ENCODE measurements around the gene EIF4ENIF1. TPM values are rescaled to one million over a fixed set of nuclear protein-coding genes. Genes with fewer than 3 reads are reported as not detected.

EIF4ENIF1 gene
- total RNA-seq, 1 experiment from 2014 or later = 36.3 TPM

DNA sequence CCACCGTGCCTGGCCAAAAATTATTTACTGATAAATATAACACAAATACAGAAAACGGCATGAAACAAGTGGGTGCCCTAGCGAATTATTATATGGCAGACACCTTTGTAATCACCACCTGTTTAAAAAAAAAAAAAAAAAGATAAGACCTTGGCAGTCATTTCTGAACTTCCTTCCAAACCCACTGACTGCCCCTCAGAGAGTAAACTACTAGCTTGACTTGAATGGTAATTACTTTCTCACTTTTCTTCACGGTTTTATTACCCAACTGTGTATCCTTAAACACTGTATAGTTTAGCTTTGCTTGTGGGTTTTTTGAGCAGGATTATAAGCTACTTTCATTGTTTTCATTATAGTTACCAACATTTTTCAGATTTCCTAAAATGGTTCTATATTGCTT lies 30.4 kb upstream of the EIF4ENIF1 start:
- Histone ChIP-seq H2BK5ac (ENCODE audit: insufficient read length, low read length) (no peak overlapping the region), H2AFZ (ENCODE audit: low read length) (no peak overlapping the region), H3K79me2 (ENCODE audit: insufficient read depth, low read length) (no peaks in the 10 kb centered on the region), H3K79me1 (ENCODE audit: insufficient read depth, low read depth, low read length, poor library complexity, severe bottlenecking) (peaks cover 6% of the 10 kb centered on the region), H2BK12ac (ENCODE audit: insufficient read length, low read depth, low read length) (no peak overlapping the region), H4K5ac (ENCODE audit: insufficient read length, low read depth, low read length) (no peak overlapping the region), H4K20me1 (ENCODE audit: control insufficient read depth, insufficient read depth, insufficient read length) (no peaks in the 10 kb centered on the region), H3K23ac (ENCODE audit: insufficient read length, low read depth, low read length) (no peak overlapping the region), H3T11ph (ENCODE audit: low read length) (no peak overlapping the region), H3K9ac (ENCODE audit: extremely low read depth, insufficient read length, low read length) (no peak overlapping the region), H3K27ac (ENCODE audit: insufficient read length, low read depth, low read length) (no peak overlapping the region), H2BK20ac (ENCODE audit: low read depth, low read length, poor library complexity, severe bottlenecking) (no peak overlapping the region), H4K91ac (ENCODE audit: insufficient read length, low read depth, low read length) (no peak overlapping the region), H3K18ac (ENCODE audit: insufficient read length, low read depth, low read length) (no peak overlapping the region), H3K4ac (ENCODE audit: low read depth, low read length) (no peak overlapping the region), H2AK5ac (ENCODE audit: insufficient read length, low read length) (no peak overlapping the region), H3K9me3 (ENCODE audit: control insufficient read depth, low read depth, low read length) (no peaks in the 10 kb centered on the region), H3K4me2 (ENCODE audit: insufficient read depth, insufficient read length, low read length) (no peak overlapping the region), H4K8ac (replicated peaks; ENCODE audit: insufficient read length, low read depth, low read length) (no peak overlapping the region), H3K56ac (ENCODE audit: insufficient read length, low read depth, low read length) (no peak overlapping the region), H2BK15ac (ENCODE audit: low read depth, low read length) (no peak overlapping the region), H2BK120ac (ENCODE audit: low read depth, low read length, poor library complexity, severe bottlenecking) (no peak overlapping the region), H3K27me3 (ENCODE audit: insufficient read depth, low read length) (no peaks in the 10 kb centered on the region), H3K14ac (ENCODE audit: insufficient read depth, low read length) (no peak overlapping the region), H3K23me2 (ENCODE audit: insufficient read length, low read depth, low read length, poor library complexity, severe bottlenecking) (no peaks in the 10 kb centered on the region), H3K4me1 (ENCODE audit: insufficient read depth, low read length) (no peaks in the 10 kb centered on the region; the same call in 1 of the 2 replicates)
- no peak for TF ChIP-seq CTCF (conservative IDR thresholded peaks at IDR 0.05)
- Mint-ChIP-seq H3K36me3 (ENCODE audit: insufficient read depth in 1 of 3, low read depth in 3 of 3) (peaks cover 0 to 5% (median 0%) of the 10 kb centered on the region in 3 experiments; a peak in 2 of 7 replicates), H3K27ac (no peak overlapping the region; a peak in 1 of 7 replicates), H3K27me3 (ENCODE audit: low read depth) (no peaks in the 10 kb centered on the region), H3K4me3 (no peak overlapping the region), H3K4me1 (peaks cover 16 to 18% of the 10 kb centered on the region in 2 experiments), H3K9me3 (no peaks in the 10 kb centered on the region)
- no CpG with 5 or more reads among the region's 4 CpGs for WGBS (ENCODE audit: extremely low coverage, insufficient read length, low lambda C conversion rate)
- no peak for DNase-seq

Data from H9 (cell line).